ENCODE results near the gene PDF. TPM values are rescaled to one million over a fixed set of nuclear protein-coding genes. Genes with fewer than 3 reads are reported as not detected.

The PDF gene
- total RNA-seq, 1 experiment from 2014 or later = 23.1 TPM

- H3K4me3 ChIP-seq (ENCODE audit: low read depth in 2 of 2, low read length in 2 of 2) = no peak overlapping the region
- ChIA-PET POLR2A (no interaction called here), CTCF (no interaction called here)
- no peak for ATAC-seq
- in situ Hi-C loops (cut with HindIII; ENCODE audit: low pct_unique_long_range_greater_than_20kb, low sequenced_read_pairs) (no loop called here), intact Hi-C loops (cut with micrococcal nuclease; ENCODE audit: unreplicated experiment) (no loop called here)
- no peak for TF ChIP-seq TCF7L2 (IDR thresholded peaks at IDR 0.05; ENCODE audit: low read depth, low read length)
- no peak overlapping the region for H3K27ac ChIP-seq (ENCODE audit: low read length)
- H3K4me1 ChIP-seq (ENCODE audit: control insufficient read depth, insufficient read depth, low read length) = no peaks in the 10 kb centered on the region
- no TSS peak for BruUV-seq (replicated peaks)
- no peaks in the 10 kb centered on the region for H3K9me3 ChIP-seq (ENCODE audit: control insufficient read depth, insufficient read depth, low read depth, low read length)
- peaks cover 4% of the 10 kb centered on the region for H3K36me3 ChIP-seq (ENCODE audit: control insufficient read depth, insufficient read depth, low read length)
- DNase-seq (ENCODE audit: low read depth, low spot score) = no peak
- H3K27me3 ChIP-seq (ENCODE audit: control insufficient read depth, insufficient read depth, low read length) = no peaks in the 10 kb centered on the region
Measured at GRCh38 chr16:69316595-69317034, 13.8 kb downstream of the PDF start.

- no peak for ATAC-seq
- peaks cover 4% of the 10 kb centered on the region; the same call in 1 of the 2 replicates for H3K36me3 ChIP-seq (ENCODE audit: control insufficient read depth, insufficient read depth, low read length)
- H3K4me3 ChIP-seq (ENCODE audit: low read depth in 2 of 2, low read length in 2 of 2) = no peak overlapping the region
- H3K27me3 ChIP-seq (ENCODE audit: control insufficient read depth, insufficient read depth, low read length) = no peaks in the 10 kb centered on the region
- intact Hi-C loops (cut with micrococcal nuclease; ENCODE audit: unreplicated experiment) (no loop called here), in situ Hi-C loops (cut with HindIII; ENCODE audit: low pct_unique_long_range_greater_than_20kb, low sequenced_read_pairs) (no loop called here)
- H3K4me1 ChIP-seq (ENCODE audit: control insufficient read depth, insufficient read depth, low read length) = no peaks in the 10 kb centered on the region
- TF ChIP-seq CTCF (IDR thresholded peaks at IDR 0.05) (no peak), TCF7L2 (IDR thresholded peaks at IDR 0.05; ENCODE audit: low read depth, low read length) (no peak), POLR2AphosphoS5 (IDR thresholded peaks at IDR 0.05; ENCODE audit: low read depth, low read length) (no peak), REST (IDR thresholded peaks at IDR 0.05; ENCODE audit: insufficient read depth in 1 of 2, low read depth in 2 of 2, low read length in 1 of 2) (no peak), SIN3A (IDR thresholded peaks at IDR 0.05; ENCODE audit: borderline replicate concordance, insufficient read depth, low read depth, low read length) (no peak)
- DNase-seq (ENCODE audit: low read depth, low spot score) = no peak
- H3K9me3 ChIP-seq (ENCODE audit: control insufficient read depth, insufficient read depth, low read depth, low read length) = no peaks in the 10 kb centered on the region
- ChIA-PET CTCF (no interaction called here), POLR2A (no interaction called here)
- no TSS peak for BruUV-seq (replicated peaks)
- no peak overlapping the region for H3K27ac ChIP-seq (ENCODE audit: low read length)
Measured at GRCh38 chr16:69315486-69316311, 14.7 kb downstream of the PDF start.

- no peak overlapping the region for H3K27ac ChIP-seq (ENCODE audit: low read length)
- H3K27me3 ChIP-seq (ENCODE audit: control insufficient read depth, insufficient read depth, low read length) = no peaks in the 10 kb centered on the region
- POLR2A ChIA-PET = no interaction called here
- intact Hi-C loops (cut with micrococcal nuclease; ENCODE audit: unreplicated experiment) (no loop called here), in situ Hi-C loops (cut with HindIII; ENCODE audit: low pct_unique_long_range_greater_than_20kb, low sequenced_read_pairs) (no loop called here)
- TF ChIP-seq SIN3A (IDR thresholded peaks at IDR 0.05; ENCODE audit: borderline replicate concordance, insufficient read depth, low read depth, low read length) (no peak), TCF7L2 (IDR thresholded peaks at IDR 0.05; ENCODE audit: low read depth, low read length) (no peak), REST (IDR thresholded peaks at IDR 0.05; ENCODE audit: insufficient read depth in 1 of 2, low read depth in 2 of 2, low read length in 1 of 2) (no peak), POLR2AphosphoS5 (IDR thresholded peaks at IDR 0.05; ENCODE audit: low read depth, low read length) (no peak), CTCF (IDR thresholded peaks at IDR 0.05) (no peak)
- H3K9me3 ChIP-seq (ENCODE audit: control insufficient read depth, insufficient read depth, low read depth, low read length) = no peaks in the 10 kb centered on the region
- BruUV-seq (replicated peaks) = no TSS peak
- DNase-seq (ENCODE audit: low read depth, low spot score) (no peak), ATAC-seq (no peak)
- H3K4me3 ChIP-seq (ENCODE audit: low read depth in 2 of 2, low read length in 2 of 2) = no peak overlapping the region
- CTCF ChIA-PET = no interaction called here
- peaks cover 4% of the 10 kb centered on the region; the same call in 1 of the 2 replicates for H3K36me3 ChIP-seq (ENCODE audit: control insufficient read depth, insufficient read depth, low read length)
- H3K4me1 ChIP-seq (ENCODE audit: control insufficient read depth, insufficient read depth, low read length) = no peaks in the 10 kb centered on the region
Measured at GRCh38 chr16:69314534-69314933, 15.9 kb downstream of the PDF start.

All from Panc1 (cell line).